HG03432 (cell line): ENCODE data around the gene PDE4D.
"Not testable (repeated sequence)": the region's sequence is repeated elsewhere in the genome, so short reads cannot be mapped to it uniquely, and the experiment has no call there.

Experiments used
- ATAC-seq: cut with Tn5 transposase; IDR thresholded peaks from one replicate; pipeline ENCODE4 v1.9.1; 2021; ENCODE audit warnings: mild to moderate bottlenecking, moderate library complexity; ENCODE audit not compliant: unreplicated experiment

Gene PDE4D

DNA sequence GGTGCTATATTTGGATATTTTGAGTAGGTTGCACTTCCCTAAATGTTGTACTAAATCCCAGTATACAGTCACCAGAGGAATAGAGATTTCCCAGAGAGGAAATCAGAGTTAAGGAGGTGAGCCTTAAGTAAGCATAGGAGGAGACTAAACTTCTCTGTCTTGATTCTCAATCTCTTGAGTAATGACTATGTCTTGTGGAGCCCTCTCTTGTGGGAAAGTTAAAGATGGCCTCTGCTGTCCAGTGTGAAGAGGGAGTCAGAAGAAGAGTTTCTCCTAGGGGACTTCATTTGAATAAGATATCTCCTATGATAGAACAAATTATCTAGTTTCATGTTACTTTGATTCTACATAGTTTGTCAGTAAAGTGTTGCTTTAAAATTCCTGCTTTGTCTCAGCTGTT, 502.5 kb downstream of the PDE4D start:
- no peak for ATAC-seq

DNA sequence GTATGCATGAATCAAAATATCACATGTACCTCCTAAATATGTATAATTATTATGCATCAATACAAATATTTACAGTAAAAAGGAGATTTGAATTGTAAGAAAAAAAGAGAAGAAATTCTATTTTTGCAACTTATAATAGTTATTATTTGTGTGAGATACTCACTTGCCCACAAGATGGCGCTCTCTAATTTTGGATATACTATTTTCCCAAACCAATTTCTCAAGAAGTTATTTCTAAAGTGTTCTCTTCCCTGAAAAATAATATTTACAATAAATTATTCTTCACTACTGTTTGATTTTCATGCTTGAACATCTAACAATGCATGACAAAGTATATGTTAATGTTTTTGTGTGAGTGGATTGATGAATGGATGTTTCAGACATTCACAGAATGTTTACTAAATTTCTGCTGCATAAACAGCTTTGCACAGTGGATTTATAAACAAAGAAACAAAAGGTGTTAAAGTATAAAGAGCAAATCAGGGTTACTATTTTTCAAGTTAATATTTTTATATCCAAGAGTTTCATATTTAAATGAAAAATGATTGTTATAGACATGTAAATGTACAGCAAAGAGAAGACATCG, 503.4 kb downstream of the PDE4D start:
- no peak for ATAC-seq

DNA sequence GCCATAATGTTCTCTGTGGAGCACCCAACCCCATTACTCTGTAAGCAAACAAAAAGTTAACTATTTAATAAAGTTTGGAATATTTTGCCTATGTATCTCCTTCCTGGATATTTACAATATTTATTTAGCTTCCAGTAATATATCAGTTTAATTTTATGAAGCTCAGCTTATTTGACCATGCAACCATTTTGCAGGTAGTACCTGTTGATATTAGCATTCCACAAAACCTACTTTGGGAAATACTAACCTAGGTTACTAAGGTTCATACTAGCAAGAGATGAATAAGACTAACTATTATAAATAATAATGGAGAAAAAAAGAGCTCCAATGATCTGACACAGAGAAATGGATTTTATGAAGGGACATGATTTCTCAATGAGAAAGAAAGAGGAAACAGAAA, 506.4 kb downstream of the PDE4D start:
- ATAC-seq, result no peak

DNA sequence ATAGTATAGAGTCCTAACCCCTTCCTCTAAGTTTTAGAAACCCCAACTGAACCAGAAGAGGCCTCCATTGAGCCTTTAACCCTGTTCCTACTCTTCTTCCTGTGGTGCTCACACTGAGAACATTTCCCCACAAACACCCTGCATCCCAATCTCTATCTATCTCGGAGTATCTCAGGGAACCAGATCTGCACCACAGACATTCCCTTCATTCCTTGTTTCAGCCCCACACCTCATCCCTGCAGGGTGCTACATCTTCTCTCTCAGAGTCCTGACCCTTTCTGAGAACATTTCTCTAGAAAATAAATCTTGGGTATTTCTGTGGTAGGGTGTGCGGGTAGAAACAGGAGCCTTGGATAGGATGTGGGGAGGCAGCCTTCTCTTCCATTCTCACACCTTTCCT, 507.8 kb downstream of the PDE4D start:
- ATAC-seq, result no peak

GRCh38 chr5:59380350-59380951, 513.1 kb downstream of the PDE4D start:
- peak; percentile 97 for ATAC-seq

GRCh38 chr5:59374036-59374435, 519.5 kb downstream of the PDE4D start:
- ATAC-seq, result not testable (repeated sequence)

- no peak for ATAC-seq
Measured at GRCh38 chr5:59371525-59372127, 521.9 kb downstream of the PDE4D start.

DNA sequence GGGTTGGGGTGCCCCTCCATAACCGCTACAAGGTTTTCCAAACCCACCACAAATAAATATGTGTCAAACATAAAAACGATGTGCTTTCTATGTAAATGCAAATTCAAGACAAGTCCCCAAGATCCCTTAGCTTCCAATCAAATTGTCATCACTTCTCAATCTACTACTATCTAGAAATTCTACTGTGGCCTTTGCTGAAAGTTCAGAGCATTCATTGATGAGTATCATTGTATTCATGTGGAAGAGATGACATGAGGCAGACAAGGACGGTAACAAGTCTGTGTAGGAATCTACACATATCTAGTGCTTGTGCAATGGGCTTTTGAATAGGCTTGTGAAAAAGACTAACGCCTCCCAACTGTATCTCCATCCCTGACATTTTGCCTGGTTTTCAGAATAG, 524.6 kb downstream of the PDE4D start:
- no peak for ATAC-seq

- ATAC-seq, result no peak
Measured at GRCh38 chr5:59367791-59368394, 525.6 kb downstream of the PDE4D start.

GRCh38 chr5:59366784-59367183, 526.7 kb downstream of the PDE4D start:
- ATAC-seq, result no peak

GRCh38 chr5:59362438-59362837, 531.1 kb downstream of the PDE4D start:
- no peak for ATAC-seq

DNA sequence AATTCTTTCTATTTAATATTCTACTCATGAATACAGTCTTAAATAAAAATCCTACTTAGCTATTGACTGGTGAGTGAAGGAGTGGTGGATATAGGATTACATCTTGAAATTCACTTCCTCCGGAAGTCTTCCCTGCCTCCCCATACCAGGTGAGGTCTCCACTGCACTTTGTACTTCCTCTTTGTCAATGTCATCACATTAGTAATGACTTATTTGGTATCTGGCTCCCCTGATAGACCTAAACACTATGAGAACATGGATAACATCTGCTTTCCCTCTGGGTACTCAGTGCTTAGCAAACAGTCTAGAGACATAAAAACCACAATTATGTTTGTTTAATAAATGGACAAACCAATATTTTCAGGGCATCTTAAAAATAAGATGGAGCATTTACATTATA, 532.1 kb downstream of the PDE4D start:
- no peak for ATAC-seq

GRCh38 chr5:59360130-59360555, 533.4 kb downstream of the PDE4D start:
- ATAC-seq, result no peak

- ATAC-seq, result no peak
Measured at GRCh38 chr5:59358005-59358861, 535.3 kb downstream of the PDE4D start.

DNA sequence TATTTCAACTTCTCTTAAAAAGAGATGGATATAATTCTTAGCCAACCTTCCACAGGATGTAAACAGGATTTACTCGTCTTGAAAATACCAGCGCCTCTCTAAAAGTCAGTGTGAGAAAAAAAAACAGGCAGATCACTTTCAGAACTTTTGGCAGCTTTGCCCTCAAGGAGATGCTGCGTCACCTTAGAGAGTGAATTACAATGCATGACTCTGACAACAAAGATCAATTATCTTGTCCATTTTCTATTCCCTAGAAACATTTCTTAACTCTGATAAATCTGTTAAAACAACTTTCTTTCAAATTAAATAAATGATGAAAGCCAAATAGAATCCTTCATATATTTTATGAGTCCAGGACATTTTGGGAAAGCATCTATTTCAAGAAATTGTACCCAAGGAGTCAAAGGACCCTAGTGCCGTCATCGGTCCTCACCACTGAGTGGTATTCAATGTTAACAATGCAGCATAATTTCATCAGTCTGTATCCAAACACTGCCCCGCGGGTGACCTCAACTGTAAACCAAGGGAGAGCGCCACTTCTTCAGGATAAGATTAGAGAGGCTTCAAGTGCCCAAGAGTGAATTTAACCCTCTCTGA, 536.0 kb downstream of the PDE4D start:
- no peak for ATAC-seq

DNA sequence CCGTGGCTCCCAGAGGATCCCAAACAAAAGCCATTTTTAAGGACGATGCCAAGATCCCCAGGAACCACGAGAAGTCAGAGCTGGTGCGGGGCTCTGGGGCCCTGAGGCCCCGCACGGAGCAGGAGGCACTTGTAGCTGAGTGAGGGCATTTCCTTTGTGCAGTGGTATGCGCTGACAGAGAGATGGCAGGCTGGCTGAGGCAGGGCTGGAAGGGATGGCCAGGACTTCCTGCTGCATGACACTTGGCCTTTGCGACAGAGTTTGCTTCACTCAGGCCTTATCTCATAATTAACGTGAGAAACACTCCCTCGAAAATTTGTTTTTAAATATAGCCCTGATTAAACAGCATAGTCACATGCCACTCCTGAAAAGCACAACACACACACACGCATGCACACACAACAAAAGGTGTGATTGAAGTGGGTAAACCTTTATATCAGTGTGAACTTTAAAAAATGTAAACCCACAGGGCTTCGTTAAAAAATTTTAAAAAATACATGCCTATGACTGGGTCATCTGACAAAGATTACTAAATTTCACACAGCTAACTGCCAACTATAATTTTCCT, 536.6 kb downstream of the PDE4D start:
- ATAC-seq, result no peak

DNA sequence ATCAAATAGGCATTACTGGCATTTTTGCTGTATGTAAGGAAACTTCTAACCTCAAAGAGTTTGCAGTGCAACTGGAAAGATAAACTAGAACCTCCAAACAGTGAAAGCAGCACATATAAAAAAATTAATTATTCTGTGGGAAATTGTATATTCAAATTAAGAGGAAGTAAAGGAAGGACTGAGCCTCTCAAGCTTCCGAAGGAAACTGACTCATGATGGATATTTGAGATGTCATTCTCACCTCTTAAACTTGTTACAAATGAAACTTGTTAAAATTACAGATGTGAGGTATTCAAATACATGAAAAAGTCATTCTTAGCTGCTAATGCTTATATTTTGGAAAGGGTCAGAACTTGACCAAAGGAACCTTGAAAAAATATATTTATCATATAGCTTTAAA, 538.7 kb downstream of the PDE4D start:
- no peak for ATAC-seq

DNA sequence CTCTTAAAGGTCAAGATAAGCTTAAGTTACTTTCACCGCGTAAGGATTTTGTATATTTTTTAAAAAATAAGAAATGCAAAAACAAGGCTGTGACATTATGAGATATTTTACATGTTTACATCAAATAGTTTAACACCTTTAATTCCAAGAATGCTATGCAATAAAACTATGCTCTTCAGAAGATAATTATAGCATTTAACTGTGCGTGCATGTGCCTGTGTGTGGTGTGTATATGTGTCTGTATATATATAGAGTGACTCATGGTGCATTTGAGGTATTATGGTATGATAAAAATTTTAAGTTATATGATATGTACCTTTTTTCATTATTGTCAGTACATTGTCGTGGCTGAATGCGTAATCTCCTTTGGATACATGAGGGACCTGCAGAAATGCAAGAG, 539.3 kb downstream of the PDE4D start:
- ATAC-seq, result no peak

- no peak for ATAC-seq
Measured at GRCh38 chr5:59351076-59351794, 542.3 kb downstream of the PDE4D start.

- ATAC-seq, result no peak
Measured at GRCh38 chr5:59348189-59348588, 545.3 kb downstream of the PDE4D start.
